SW480 (cell line): ENCODE results near the gene GRK3.
"Not testable (repeated sequence)": the region's sequence is repeated elsewhere in the genome, so short reads cannot be mapped to it uniquely, and the experiment has no call there.

Source experiments
- DNase-seq: peaks from one replicate; pipeline ENCODE4 v3.0.0-alpha.2; 2016; ENCODE audit warnings: low spot score

Gene GRK3

DNA sequence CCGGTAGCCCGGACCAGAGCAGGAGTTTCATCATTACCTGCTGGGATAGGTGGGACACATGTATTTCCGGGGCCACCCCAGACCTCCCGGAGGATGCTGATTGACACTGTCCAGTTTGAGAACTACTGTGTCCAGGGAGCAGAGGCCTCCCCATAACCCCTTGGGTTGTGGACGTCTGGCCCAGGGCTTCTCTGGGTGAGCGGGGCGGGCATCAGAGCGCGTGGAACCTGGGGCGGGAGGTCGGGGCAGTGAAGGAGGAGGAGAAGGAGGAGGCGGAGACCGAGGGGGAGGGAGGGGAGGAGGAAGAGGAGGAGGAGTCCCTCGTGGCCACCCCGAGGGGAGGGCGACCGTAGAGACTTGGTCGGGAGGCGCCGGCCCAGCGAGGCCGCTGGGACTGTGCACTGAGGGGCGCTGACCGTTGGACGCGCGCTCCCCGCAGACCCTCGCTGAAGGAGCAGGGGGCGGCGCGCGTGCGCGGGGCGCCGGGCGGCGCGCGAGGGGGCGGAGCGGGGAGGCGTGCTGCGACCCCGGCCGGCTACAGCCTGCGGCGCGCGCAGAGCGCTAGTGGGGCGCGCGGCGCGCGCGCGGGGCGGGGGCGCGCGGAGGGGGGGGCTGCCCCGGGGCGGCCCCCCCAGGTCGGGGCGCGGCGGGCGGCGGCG is at the start of gene GRK3:
Gene GRK3 (plus strand): TSS at position 356 of the 659 bp plus-strand sequence. CDS start 366 bp downstream, outside the sequence.
- peak; percentile 54 for DNase-seq

DNA sequence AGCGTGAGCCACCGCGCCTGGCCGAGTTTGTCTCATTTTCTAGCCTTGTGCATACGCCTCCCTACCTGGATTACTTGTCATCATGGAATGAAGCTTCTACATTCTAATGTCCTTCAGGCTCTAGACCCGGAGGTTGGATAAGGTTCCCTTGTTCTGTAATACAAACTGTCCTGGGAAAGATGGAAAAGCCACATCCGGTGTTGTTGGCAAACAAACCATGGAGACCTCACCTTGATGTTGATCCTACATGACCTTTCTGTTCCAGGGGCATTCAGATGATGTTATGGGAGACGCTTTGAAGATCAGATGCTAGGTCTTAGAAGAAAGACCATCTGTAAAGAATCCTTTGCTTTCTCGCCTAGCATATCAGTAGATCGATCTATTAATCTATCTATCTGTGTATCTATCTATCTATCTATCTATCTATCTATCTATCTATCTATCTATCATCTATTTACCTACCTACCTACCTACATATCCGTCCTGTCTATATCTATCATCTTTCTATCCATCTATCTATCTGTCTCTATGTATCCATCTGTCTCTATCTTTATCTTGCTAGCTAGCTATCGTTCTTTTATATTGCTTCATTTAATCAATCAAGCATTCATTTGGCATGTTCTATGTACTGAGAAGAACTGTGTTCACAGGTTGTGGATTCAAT is 46.3 kb upstream of the GRK3 start:
- DNase-seq, result peak; percentile 29

DNA sequence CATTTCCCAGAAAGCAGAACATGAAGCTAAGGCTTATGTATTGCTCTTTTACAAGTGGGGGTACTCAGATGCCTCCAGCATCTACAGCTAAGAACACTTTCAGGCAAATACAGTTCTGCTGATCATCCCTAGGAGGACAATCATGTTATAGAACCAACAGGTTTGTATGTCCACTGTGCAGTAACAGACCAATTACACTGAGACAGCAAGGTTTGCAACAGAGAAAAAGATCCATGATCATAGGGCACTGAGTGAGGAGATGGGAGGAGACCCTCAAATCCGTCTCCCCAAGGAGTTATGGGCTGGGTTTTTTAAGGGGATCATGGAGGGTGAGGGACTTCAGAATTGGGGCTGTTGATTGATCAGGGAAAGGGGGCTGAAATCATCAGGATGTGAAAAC is 39.1 kb upstream of the GRK3 start:
- DNase-seq, result no peak

DNA sequence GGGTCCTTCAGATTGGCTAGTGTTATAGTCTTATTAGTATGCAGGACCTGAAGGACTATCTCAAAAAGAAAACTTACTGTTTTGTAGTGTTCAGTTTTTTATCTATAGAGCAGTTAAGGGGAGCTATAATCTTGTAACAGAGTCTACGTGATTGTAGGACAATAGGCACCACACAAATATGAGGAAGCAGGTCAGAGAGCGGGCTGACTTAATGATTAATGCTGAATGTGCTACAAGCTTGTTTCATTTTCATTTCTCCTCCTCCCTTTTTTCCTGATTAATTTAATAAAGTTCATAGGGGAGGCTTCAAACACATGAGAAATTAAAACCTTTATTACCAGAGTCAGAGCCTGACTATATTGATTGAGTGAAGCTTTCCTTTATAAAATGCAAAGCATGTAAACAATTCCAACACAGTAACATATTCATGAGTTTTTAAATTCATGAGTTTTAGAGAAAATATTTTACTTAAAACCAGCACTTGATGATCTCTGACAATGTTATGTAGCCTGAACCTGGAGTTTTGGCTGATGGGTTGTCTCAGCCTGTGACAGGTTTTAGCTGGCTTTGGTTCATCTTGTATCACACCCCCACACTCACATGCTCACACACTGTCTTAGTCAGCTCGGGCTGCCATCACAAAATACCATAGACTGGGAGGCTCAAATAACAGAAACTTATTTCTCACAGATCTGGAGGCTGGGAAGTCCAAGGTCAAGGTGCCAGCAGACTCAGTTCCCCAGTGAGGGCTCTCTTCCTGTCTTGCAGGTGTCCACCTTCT is 38.5 kb upstream of the GRK3 start:
- DNase-seq, result not testable (repeated sequence)

DNA sequence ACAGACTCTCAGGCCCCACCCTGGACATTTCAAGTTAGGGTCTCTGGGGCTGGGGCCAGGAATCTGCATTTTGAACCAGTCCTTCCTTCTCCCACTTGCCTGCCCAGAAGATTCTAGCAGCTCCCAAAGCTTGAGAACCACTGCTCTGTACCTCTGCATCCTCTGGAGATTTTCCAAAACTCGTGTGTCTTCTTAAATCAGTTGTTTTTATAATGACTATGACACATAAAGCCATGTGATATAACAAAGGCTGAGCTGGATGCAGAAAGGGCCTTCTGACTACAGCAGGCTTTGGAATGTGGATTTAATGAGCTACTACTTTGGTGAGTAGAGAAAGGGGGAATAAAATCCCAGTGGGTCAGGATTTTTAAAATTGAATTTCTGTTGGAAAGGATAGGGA is 37.5 kb upstream of the GRK3 start:
- not testable (repeated sequence) for DNase-seq

DNA sequence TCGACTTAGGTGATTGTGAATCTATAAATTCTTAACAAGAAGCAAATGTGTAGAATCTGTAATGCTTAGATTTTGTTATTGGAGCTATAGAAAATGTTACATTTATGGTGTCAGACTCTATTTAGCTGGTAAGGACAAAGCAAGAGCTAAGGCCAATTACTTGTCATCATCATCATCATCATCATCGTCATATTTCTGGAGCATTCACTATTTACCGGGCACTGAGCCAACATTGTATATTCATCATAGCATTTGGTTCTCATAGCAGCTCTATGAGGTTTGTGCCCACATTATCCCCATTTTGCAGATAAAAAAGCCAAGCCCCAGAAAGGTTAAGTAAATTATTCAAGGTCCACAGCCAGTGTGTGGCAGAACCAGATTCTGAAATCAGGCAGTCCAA is 36.4 kb upstream of the GRK3 start:
- DNase-seq, result not testable (repeated sequence)

DNA sequence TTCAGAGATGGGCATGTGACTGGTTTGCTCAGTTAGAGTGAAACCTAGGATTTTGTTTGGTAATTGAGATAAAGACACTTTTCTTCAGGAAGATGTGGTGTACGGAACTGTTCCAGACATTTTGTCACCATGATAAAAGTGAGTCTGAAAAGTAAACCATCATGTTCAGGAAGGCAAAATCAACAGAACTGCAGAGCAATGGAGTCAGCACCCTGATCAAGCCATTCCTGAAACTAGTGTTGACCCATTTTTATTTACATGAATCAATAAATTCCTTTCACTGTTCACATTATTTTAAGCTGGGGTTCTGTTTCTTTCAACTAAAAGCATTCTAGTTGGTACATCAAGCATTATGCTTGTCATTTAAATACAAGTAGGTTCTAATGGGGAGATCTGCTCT is 35.4 kb upstream of the GRK3 start:
- not testable (repeated sequence) for DNase-seq

DNA sequence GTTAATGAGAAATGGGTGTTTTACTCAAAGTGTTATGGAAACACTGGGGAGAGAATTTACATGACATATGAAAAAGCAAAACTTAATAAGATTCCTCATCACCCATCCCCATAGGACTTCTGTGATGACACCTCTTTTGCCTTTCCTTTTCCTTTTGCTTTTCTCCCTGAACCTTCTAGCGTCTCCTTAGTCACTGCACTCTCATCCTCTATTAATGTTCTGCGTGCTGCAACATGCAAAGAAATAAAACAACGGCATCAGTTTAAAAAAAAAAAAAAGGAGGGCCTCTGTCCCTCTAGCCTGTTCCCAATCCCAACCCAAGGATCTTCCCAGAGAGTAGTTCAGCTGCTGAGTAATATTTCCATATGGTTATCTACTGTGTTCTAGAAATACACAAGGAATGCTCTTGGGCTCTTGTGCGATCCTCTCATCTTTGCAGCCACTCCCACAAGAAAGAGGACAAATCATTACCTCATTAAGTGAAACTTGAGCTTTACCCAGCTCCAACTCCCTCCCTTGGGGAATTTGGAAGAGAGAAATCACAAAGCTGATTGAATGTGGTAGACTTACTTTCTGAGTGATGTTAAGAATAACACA is 34.8 kb upstream of the GRK3 start:
- not testable (repeated sequence) for DNase-seq

DNA sequence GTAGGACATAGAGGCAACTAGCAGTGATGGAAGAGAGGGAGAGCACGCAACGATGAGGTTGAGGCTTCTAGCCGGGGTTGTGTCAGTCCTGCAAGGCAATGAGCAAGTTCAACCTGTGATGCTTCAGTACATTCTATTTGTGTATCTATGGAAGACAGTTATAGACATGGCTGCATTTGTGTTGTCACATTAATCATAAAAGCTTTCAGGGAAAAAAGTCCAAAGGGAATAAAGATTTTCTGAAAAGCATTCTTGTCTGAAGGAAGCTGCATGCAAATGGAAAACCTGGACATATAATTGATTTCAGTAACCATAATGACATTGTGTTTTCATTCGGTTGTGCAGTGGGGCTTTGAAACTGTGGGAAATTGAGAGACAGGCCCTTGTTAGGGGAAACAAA is 32.8 kb upstream of the GRK3 start:
- DNase-seq, result not testable (repeated sequence)

DNA sequence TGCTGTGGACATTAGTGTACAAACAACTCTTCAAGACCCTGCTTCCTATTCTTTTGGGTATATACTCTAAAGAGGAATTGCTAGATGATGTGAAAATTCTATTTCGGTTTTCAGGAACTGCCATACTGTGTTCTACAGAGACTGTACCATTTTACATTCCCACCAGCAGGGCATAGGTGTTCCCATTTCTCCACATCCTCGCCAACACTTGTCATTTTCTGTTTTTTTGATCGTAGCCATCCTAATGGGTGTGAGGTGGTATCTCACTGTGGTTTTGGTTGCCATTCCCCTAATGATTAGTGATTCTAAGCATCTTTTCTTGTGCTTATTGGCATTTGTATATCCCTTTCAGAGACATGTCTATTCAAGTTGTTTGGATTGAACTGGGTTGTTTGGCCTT is 29.8 kb upstream of the GRK3 start:
- DNase-seq, result no peak

DNA sequence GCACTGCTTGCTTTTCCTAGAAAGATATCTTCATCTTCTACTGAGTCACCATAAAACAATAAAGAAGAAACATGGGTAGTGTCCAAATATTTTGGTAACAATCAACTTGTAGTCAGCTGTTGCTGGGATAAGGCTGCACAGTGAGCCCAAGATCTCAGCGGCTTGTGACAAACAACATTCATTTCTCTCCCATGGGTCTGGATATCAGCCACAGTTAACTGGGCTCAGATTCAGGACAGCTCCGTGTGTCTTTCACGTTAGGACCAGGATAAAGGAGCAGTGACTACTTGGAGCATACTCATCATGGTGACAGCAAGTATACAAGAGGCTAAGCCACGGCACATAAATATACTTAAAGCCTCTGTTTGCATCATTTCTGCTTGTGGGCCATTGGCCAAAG is 27.9 kb upstream of the GRK3 start:
- no peak for DNase-seq

DNA sequence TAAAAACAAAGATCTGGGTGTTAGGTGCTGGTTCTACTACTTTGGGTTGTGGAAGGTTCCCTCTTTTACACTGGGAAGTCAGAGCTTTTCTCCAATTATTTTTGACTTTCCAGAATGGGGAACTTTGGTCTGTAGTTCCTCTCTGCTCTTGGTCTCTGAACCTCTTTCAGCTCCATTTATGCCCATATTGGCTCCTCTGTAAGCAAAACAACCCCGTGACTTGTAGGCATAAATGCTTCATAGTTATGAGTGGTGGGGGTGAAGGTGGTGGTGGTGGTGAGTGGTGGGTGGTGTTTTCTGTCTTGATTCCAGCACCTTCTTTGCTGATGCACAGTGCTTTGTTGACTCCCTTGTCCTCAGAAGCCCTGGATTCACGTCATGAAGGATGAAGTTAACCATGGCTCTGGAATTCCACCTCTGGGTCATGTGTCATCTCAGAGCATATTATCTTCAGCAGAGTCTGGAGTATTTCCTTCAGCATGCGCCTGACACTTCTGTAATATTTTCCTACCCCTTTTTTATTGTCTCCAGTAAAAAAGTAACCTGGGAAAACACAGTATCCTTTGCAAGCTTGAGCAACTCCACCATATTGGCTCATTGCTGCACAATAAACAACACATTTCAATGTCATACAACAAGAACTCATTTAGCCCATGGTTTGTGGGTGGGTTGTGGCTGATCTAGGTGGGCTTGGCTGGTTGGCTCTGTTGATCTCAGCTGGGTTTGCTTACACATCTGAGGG is 24.1 kb upstream of the GRK3 start:
- no peak for DNase-seq

DNA sequence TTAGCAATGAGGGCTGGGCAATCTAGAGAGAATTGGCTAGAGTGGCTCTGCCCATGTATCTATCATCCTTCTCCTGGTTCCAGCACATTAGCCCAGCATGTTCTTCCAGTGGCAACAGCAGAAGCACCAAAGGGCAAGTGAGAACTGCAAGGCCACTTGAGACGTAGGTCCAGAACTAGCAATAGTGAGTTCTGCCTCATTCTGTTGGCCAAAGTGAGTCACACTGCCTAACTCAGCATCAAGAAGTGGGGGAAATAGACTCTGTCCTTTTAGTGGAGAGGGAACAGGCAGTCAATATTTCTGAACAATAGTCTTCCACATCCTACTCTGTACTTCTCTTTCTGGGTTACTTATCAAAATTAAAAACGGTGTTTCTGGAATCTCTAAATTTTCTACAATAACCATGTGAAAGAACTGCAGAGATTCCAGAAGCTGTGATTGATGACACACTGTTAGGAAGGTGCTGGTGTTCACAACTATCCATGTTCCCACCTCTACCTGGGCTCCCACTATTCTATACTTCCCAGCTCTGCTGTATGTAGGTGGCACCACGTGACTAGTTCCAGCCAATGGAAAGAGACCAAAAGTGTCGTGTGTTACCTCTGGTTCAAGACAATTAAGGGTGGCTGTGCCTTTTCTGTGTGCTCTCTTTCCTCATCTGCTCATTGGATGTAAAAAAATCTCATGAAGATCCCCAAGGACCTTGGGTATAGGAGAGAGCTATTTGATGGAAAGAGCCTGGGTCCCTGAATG is 23.4 kb upstream of the GRK3 start:
- DNase-seq, result no peak

DNA sequence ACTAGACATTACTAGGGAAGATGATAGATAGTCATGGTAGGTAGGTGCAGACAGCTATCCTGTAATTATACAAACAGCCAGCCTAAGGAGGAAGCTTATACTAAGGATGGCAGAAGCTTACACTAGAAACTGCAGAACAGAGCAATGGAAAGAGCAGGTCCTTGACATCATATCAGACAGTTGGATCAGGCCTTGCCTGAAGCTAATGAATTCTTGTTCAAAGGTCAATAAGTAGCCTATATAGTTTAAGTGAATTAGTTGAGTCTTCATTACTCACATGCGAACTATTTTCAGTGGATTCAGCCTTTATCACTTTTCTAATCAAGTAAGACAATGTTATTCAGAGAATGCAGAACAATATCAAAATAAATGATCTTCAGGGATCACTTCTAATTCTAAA is 22.3 kb upstream of the GRK3 start:
- no peak for DNase-seq

DNA sequence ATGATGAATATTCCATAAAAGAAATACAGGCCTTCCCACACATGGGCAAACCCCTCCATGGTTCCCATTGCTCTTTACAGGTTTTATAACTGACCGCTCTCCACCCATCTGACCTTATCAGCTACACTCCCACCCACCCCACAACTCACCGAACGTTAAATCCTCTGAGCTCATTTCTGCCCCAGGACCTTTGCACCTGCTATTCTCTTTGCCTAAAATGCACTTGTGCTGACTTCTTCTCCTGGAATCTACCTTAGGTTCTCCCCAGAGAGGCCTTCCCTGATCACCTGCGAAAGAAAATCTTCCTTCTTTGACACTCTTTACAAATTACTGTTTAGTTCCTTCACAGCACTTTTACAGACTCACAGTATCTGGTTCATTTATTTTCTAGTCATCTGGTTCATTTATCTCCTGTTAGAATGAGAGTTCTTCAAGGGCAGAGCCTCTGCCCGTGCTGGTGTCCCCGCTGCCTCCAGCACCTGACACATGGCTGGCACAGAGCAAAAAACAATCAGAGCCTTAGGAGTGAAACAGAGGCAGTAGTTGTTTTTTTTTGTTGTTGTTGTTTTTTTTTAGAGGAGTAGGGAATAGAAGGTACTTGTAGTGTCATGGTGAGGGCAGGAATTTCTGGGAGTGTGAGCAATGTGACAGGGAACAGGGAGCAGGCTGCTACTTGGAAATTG is 21.6 kb upstream of the GRK3 start:
- DNase-seq, result no peak

DNA sequence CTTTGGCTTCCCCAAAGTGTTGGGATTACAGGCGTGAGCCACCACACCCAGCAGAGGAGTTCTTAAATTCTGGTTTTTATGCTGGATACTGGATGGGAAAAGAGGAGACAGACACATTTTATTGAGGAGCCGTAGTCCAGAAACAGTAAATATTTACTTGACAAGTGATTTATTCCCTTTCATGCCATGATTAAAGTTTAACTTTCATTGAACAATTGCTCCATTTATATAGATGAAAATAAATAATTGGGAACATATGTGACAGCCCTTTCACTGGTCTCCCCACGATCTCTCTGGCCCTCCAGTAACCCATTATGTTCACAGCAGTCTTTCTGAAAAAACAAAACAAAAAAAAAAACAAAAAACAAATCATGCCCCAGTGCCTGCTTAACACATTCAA is 19.3 kb upstream of the GRK3 start:
- no peak for DNase-seq

DNA sequence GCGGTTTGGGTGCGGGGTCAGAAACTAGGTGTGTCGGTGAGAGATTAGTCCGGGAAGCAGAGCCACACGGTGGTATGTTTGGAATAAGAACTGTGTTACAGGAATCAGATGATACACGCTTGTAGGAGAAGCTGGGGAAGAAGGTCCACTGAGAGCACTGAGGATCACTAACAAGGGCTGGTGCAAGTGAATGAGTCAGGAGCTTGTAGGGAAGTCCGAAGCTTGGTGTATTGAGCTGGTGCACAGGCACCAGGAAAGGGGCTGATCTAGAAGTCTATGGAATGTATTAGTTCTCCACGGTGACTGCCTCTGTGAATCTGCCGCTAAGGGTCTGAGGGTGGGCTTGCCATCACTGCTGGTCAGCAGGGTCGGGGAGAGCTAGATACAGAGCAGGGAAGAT is 18.8 kb upstream of the GRK3 start:
- DNase-seq, result no peak

DNA sequence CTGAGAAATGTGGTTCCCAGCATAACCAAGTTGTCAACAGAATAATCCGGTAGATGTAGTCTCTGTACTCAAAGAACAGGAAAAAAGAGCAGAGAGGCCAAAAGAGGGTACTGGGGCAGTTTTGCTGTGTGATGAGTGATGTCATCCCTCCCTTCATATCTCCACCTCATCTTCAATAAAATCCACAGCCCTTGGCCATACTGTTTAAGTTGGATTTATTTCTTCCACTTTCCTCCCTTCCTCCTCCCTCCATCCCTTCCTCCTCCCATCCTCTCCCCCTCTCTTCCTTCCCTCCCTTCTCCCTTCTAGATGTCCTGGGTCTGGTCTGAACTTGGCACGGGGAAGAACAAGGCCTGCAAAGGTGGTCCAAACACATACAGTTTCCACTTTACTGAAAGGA is 18.2 kb upstream of the GRK3 start:
- DNase-seq, result no peak

DNA sequence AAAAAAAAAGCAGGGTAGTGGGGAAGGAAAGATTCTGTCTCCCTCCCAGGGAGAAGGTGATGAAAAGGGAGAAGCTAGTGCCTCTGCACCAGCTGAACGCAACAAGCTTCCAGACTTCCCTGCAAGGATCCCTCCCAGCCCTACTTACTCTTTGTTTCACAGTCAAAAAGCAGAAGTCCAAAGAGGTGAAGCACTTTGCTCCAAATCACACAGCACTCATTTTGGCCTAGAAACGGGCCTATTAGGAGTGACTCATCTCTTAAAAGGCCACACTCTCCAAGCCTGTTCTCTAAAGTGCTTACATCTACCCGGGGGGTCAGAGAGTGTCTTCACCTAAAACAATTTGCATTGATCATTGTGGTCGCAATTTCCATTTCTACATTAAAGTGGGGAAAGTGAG is 17.7 kb upstream of the GRK3 start:
- DNase-seq, result no peak

DNA sequence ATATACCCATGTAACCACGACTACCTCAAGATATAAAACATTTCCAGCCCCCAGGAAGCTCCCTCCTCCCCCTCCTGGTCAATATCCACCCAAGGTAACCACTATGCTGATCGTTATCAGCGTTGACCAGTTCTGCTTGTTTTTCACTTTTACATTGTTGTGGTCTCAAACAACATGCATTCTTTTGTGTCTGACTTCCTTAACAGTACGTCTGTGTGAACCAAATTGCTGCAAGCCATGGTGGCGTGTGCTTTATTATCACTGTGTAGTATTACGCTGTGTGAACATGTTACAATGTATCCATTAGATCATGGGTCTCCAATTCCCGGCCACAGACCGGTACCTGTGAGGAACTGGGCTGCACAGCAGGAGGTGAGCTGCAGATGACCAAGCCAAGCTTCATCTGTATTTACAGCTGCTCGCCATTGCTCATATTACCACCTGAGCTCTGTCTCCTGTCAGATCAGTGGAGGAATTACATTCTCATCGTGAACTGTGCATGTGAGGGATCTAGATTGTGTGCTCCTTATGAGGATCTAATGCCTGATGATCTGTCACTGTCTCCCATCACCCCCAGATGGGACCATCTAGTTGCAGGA is 15.5 kb upstream of the GRK3 start:
- no peak for DNase-seq
